IPS DF 4.7 (cell line): ENCODE measurements around the gene MAL.

Experiments used
- DNase-seq: peaks from one replicate; pipeline ENCODE4 v3.0.0-alpha.2; 2013; ENCODE audit warnings: low spot score; ENCODE audit errors: extremely low read depth

Gene MAL

DNA sequence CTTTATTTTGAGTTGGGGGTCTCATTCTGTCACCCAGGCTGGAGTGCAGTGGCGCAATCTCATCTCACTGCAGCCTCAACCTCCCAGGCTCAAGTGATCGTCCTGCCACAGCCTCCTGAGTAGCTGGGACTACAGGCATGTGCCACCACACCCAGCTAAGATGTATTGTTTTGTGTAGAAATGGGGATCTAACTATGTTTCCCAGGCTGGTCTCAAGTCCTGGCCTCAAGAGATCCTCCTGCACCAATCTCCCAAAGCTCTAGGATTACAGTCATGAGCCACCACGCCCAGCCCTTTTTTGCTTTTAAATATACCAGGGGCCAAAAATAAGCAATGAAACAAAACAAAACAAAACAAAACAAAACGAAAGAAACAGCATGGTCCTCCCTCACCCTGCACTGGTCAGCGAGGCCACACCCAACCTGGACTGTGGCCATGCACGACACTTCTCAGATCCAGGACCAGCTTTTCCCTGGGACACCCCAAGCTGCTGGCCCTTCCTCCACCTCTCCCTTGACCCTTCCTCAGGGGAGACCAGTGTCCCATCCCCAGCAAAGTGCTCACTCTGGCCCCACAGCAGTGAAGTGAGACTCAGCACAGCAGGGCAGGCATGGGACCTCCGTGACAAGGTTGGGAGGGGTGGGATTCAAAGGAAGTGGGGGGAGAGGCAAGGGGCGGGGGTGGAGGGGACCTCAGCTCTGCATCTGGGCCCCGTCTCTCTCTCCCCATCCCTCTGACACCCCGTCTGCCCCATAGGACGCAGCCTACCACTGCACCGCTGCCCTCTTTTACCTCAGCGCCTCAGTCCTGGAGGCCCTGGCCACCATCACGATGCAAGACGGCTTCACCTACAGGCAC is 23.5 kb downstream of the MAL start:
- no peak for DNase-seq

DNA sequence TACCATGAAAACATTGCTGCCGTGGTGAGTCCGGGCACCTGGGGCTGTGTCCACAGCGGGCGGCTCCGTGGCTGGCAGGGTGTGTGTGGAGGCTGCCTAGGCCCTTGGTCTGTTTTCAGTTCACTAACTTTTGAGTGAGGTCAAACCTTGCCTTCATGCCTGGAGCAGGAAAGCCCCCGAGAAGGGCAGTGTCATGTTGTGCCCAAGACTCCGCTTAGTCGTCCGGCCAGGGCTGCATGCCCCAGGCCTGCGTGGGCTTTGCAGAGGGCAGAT is 24.1 kb downstream of the MAL start:
- no peak for DNase-seq

DNA sequence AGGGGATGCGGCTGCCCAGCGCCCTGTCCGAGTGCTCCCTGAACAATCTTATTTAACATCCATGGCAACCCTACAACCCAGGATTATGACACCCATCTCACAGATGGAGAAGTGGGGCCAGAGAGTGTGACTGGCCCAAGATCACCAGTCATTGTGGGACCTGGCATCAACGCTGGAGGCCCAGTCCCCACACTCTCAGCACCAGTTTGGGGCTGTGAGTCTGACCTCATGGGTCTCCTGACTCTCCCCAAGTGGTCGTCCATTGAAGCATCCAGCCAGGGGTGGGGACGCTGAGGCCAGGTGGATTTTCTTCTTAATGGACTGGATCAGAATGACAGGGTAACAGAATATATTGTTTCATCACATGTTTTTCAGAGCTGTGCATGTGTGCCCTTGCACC is 24.5 kb downstream of the MAL start:
- no peak for DNase-seq

DNA sequence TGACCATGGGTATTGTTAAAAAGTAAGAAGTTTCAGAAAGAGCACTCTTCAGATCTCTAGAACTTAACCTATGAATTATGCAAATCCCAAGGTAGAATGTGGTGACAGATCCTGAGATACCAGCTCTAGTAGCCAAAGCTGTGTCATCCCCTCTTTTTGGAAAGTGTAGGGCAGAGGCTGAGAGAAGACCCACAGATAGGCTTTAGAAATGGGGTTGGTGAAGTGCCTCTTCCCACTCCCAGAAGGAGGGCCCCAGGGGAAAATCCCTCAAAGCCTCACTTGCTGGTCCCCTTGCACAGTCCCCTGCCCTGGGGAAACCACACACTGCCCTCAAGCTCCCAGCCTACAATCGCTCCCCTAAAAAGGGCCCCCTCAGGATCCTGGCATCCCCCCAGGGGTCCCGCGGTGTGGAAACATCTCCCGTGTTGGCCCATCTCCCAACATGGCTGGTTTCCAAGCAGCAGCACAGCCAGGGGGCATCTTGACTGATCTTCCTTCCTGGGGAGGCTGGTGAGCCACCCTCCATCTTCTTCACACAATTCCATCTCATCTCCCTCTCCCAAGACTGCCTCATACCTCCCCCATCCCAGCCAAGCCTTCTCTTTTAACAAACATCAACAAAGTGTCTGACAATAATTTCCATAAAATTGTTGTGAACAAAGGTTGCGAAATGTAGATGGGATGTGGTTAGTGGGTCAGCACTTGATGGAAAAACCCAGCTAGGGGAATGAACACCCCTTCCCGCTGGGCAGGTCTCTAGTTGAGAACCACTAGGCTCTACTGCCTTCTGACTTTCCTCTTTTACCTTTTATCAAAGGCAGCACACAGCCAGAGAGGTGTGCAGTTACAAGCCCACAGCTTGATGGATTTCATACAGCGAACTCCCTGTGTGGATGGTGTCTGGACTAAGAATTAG is 25.1 kb downstream of the MAL start:
- DNase-seq: no peak

DNA sequence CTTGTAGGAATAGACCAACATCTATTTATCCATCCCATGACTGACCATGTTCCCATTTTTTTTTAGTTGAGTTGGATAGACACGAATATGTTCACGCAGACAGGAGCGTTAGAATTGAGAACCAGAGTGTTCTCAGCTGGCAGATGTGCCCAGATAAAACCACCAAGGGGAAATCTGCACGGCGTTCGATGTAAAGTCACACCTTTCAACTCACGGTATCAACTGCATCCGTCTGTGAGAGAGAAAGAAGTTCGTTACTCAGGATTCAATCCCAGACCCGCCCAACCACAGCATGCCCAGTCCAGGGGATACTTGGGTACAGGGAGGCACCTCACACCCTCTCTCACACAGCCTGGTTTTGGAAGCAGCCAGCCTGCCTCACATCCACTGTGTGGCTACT is 26.1 kb downstream of the MAL start:
- DNase-seq: no peak

DNA sequence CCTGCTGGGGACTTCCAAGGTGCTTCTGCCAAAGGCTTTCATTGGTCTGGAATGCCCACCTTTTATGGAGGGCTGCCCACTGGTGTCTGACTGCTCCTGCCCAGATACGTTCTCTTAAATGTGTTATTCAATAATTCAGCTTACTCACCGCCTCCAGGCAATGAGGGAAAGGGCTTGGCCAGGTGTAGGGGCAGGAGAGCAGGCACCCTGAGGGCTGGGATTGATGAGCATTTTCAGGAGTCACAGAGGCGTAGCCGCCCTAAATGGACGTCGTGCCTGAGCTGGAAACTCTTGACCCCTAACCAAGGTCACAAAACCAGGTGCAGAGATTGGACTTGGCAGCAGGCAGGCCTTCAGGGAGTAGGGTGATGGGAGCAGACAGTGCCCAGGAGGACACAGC is 26.8 kb downstream of the MAL start:
- no peak for DNase-seq

DNA sequence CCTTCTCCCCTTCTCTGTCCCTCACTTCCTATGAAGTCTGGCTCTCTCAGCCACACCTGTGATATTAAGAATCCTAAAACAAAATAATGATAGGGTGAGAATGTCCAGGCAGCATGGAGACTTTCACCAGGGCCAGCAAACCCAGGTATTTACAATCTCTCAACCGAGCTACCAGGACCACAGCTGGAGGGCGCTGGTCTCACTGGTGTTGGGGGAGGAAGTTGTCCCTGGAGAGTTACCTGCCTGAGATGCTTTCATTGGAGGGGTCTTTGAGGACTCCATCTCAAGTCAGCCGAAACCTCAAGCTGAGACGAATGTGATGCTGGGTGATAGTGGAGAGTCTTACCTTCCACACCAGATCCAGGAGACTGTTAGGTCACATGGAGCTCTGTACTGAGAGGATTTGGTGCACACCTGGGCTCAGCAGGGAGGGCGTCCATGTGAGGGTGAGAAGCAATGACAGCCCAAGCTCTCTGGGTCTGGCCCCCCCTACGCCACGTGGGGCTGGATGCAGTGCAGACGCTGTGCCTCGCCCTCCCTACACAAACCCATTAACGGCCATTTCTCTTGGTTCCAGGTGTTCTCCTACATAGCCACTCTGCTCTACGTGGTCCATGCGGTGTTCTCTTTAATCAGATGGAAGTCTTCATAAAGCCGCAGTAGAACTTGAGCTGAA is 27.4 kb downstream of the MAL start:
- DNase-seq: no peak

DNA sequence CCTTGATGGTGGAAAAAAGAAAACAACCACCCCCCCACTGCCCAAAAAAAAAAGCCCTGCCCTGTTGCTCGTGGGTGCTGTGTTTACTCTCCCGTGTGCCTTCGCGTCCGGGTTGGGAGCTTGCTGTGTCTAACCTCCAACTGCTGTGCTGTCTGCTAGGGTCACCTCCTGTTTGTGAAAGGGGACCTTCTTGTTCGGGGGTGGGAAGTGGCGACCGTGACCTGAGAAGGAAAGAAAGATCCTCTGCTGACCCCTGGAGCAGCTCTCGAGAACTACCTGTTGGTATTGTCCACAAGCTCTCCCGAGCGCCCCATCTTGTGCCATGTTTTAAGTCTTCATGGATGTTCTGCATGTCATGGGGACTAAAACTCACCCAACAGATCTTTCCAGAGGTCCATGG is 28.0 kb downstream of the MAL start:
- DNase-seq: no peak

DNA sequence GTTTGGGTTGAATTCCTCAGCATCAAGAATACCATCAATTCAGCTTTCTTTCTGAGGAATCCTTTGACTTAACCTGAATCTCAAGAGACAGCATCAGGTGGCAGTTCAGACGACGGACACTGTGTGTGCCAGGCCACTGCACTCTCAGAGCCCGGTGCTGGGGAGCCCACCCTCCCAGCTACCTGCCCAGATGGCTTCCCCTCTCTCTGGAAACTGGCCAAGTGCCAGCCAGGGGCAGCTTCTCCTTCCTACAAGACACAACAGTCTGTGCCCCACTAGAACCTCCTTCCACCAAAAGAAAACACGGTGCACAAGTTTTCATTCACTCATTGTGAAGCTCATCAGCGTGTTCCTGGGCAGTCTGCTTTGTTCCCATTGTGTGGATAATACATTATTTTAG is 28.5 kb downstream of the MAL start:
- DNase-seq: no peak

DNA sequence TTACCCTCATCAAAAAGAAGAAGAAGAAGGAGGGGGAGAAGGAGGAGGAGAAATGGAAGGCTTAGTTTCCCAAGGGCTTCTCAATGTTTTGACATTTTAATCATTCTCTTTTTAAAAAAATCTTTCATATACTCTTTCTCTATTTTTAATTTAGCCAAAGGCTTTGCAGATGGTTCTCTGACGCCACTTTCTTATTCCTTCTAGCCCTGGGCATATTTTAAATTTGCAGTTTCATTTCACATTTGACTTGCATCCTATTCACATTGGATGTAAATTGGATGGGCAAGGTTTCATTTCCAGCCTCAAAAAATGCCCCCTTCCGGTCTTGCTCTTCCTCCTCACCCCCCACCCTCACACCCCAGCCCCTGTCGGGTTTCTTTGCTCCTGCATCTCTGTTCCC is 29.8 kb downstream of the MAL start:
- no peak for DNase-seq

DNA sequence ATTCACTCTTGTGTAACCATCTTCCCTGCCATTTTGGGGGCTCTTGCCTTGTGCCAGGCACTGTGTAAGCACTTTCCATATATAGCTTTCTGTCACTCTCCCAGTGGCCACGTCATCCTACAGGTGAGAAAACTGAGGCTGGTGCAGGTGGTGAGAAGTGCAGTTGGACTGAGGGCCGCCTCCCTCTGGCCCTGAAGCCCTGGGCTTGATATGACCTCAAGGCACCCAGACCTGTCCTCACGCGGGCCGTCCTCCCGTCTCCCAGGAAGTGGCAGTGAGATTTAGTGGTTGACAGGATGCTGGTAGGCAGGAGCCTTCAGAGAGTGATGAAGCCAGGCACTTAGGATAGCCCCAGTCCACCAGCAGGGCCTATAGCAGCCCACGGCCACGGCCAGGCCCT is 30.5 kb downstream of the MAL start:
- no peak for DNase-seq

DNA sequence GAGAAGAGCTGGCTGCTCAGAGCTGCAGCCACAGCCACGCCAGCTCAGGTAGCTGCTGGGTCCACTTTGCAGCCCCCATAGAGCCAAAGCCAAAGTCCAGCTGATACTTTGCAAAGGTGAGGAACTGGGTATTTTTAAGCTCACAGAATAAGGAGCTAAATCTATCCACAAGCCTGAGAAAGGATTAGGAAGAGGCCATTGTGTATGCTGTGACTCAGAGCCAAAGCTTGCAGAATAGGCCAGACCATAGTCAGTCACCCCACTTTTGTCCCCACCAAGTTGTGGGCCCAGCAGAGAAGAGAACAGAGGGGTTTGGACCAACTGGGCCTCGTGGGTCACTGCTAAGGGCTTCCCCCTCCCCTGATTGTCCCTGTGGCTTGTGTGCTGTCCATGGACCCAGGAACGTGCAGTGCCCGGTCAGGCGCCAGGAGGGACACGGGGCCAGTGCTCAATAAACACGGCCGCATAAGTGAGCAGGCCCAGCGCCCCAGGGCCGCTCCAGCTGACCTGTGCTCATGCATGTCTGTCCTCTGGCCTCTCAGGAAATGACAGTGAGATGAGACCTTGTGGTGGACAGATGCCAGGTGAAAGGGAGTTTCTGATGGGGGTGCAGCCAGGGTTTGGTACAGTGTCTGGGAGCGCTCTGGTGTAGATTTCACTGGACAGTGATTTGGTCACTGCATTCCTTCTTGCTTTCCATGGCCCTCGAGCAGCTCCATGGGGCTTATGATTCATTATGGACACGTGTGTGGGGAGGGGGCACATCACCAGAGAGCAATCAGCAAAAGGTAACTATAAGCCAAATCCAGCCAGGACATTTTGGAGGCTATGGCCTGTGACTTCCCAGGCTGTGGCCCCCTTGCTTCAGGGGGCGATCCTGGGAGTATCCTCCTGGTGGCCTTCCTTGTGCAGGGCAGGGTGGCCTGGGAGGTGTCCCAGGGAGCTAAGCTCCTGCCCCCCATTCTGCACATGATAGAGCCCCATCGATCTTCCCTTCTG is 31.3 kb downstream of the MAL start:
- DNase-seq: no peak

DNA sequence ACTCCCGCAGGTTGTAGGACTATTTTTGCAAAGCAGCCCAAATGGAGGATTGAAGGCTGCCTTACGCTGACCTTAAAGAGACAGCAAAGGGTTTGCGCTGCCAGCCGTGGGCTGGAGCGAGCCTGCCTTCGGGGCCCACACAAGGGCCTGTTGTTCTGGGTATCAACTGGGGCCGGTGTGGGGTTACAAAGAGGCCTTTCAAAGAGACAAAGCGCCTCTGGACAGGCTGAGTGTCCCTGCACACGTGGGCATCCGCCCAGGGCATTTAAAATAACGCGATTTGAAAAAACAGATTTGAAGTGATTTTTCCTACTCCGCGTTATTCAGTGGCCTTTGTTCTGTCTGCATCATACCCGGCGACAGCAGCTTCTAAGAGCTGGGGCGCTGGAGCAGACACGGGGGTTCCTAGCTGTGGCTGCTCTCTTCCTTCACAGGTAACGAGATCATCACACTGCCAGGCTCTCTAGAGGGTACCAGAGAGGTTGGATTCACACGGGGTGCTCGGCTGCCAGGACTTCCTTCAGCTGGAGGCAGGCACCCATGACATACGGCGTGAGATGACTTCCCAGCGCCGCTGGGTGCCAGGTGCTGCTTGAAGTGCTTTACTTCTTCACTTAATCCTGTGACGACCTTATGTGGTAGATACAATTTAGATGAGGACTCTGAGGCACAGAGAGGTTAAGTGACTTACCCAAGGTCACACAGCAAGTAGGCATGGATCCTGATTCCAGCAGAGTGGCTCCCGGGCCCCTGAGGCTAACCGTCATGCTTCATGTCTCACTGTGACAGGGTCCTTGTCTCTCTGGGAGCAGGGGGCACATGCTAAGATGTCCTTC is 32.2 kb downstream of the MAL start:
- DNase-seq: no peak

DNA sequence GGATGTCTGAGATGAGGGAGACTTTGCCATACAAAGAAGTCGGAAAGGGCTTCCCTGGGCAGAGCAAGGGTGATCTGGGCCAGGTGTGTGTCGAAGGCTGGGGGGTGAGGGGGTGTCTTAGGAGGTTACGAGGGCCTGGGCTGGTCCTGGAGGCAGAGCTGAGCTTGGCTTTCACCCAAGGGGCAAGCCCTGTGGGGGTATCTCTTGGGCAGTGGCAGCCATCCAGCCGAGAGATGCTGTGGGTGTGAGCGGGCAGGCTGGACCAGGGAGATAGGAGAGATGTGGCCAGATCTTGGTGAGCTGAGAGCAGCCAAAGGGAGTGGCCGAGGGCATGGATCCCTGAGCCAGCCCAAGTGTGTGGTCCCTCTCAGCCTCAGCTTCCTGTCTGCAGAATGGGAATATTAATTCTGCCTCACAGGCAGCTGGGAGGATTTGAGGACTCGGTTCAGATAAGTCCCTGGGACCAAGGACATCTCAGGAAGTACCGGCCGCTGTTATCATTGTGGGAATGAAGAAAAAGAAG is 33.0 kb downstream of the MAL start:
- no peak for DNase-seq

DNA sequence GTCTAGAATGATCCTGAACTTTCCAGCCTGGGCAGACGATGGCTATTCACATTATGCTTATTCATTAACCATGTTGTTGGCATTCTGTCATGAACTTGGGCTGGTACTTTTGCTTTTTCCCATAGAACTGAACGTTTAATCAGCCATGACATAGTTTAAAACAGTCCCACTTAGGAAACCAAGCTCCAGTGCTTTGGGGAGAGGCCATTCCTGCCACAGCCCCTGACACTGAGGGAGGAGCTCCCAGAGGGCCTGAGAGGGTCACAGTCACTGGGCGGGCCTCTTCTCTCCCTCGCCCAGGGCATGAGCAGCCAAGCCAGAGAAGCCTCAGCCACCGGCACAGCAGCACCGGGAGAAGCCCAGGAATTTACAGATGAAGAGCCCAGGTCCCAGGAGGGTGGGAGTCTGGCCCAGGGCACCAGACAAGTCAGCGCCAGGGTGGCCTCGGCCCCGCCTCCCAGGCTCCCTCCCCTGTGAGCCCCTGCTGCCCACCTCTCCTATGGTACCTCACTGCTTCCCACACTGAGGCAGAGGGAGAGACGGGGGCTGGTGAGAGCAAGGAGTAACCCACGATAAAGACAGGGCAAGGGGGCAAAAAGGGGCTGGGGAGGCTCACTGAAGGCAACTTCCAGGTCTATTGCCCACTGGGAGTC is 33.6 kb downstream of the MAL start:
- DNase-seq: no peak

DNA sequence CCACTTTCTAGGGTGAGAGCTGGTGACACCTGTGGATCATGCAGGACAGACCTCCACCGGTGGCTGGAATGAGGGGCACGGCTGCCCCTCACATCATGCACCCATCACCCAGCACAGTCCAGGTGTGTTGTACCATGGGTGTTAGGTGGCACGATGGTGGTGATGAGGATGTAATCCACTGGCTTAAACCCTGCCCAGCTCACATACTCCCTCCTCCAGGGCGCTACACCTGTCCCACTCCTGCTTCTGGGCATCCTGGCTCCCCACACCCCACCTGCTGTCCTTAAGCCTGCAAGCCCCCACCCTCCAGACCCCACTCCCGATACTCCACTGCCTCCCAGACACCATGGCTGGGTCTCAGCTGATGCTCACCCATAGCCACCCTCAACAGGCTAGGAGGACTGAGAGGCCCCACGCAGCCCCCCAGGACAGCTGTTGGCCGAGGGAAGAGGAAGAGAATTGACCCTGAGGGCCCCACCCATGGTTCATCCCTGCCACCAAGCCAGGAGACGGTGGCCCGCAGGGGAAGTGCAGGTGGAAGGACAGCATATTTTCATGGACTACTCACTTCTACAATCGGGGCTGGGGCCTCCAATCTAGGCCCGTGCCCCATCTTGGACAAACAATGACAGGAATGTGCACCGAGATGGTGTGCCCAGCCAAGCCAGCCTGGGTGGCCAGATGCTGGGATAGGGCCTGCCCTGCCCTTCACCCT is 34.3 kb downstream of the MAL start:
- no peak for DNase-seq

DNA sequence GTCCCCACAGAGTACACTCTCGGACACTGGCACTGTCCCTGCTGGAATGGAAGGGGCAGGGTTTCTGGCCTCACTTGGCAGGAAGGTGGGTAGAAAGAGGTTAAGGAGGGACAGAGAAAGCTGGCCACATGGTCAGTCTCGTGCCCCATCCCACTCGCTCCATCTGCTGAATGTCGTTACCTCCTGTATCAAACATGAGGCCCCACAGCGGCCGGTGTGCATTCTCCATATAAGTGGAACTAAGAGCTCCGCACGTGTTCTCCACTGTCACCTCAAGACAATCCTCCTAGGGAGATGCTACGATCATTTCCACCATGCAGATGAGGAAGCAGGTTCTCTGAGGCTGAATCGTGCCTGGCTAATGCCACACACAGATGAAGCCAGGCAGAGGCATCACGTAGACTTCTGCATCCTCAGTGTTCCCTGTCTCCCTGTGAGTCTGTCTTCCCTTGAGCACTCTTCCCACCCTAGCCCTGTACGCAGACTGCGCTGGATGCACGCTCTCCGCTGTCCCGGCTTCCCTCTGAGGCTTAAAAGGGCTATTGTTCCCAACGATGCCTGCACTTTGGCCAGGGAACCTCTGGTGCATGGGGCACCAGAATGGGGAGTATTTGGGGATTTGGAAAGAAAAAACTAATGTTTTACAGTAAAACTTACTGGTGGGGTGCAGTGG is 35.1 kb downstream of the MAL start:
- no peak for DNase-seq

DNA sequence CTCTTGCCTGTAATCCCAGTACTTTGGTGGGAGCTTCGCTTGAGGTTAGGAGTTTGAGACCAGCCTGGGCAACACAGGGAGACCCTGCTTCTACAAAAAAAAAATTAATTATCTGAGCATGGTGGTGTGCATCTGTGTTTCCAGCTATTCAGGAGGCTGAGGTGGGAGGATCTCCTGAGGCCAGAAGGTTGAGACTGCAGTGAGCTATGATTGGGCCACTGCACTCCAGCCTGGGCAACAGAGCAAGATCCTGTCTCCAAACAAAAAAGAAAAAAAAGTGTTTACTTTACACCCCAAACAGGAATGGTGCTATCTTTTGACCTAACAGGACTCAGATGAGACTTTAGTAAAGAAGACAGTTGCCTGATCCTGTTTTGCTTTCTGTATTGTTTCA is 35.6 kb downstream of the MAL start:
- DNase-seq: no peak
